Stimulated activated naive CD8-positive, alpha-beta T cell treated with anti-CD3 and anti-CD28 coated beads, Interleukin-15, amount 100 ng/mL, for 72 hours (primary cell): Measurements from ENCODE around the gene FAM89B.

ENCODE experiments used
- ATAC-seq: fragments of 150-1000 bp; cut with Tn5 transposase; 2 replicates; pipeline ENCODE4 v1.10.0; 2021; ENCODE audit warnings: mild to moderate bottlenecking, moderate library complexity
- DNase-seq, 2 donors: peaks; one replicate each; pipeline ENCODE4 v3.0.0; 2021 to 2022
- H3K27ac Mint-ChIP-seq, 2 donors: one replicate each; pipeline ENCODE4 v1.8.0; 2022; ENCODE audit warnings: mild to moderate bottlenecking in 2 of 2, mixed read lengths in 2 of 2, moderate library complexity in 2 of 2
- H3K27me3 Mint-ChIP-seq: one replicate; pipeline ENCODE4 v1.8.0; 2022; ENCODE audit warnings: mixed read lengths
- H3K4me1 Mint-ChIP-seq: one replicate; pipeline ENCODE4 v1.8.0; 2022; ENCODE audit warnings: mild to moderate bottlenecking, mixed read lengths
- H3K4me3 Mint-ChIP-seq, 2 donors: one replicate each; pipeline ENCODE4 v1.8.0; 2022; ENCODE audit warnings: mild to moderate bottlenecking in 2 of 2, mixed read lengths in 2 of 2, moderate library complexity in 1 of 2
- H3K9me3 Mint-ChIP-seq, 2 donors: one replicate each; pipeline ENCODE4 v1.8.0; 2022; ENCODE audit warnings: mixed read lengths in 2 of 2

Gene FAM89B

DNA sequence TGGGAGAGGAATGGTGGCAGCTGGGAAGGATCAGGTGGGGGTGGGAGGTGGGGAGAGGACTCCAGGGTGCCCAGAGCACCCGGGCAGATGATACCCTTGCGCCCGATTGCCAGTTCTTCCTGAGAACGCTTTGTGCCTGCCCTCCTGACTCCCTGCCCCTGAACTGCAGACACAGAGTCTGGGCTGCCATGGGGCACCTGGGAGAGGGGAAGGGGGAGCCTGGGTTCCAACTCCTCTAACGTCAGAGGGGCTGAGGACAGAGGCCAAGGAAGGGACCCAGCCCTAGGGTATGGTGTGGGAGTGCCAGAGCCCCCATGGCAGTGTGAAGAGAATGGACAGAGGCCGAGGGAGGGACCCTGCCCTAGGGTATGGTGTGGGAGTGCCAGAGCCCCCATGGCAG is 24.2 kb downstream of the FAM89B start:
- Mint-ChIP-seq H3K4me3 (no peak overlapping the region), H3K27ac (peak overlapping the region in 1 of 2 donors; percentile 61), H3K27me3 (no peaks in the 10 kb centered on the region)

DNA sequence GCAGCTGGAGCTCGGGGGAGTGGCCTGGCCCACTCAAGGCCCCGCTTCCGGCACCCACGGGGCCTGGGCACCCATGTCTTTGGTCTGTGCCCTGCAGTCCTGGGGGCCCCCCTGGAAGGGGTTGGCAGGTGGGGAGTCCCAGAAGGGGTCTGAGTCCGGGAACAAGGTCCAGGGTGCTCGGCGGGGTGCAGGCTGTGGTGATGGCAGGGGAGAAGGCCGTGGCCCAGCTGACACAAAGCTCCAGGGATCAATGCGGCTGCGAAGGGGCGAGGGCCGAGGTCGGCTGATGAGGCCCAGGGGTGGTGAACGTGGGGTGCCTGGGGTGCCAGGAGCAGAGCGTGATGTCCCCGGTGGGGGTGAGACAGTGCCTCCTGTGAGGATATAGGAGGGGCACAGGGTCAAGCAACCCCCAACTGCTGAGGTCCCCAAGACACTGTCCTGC is 25.9 kb downstream of the FAM89B start:
- Mint-ChIP-seq H3K9me3 (no peaks in the 10 kb centered on the region), H3K27me3 (no peaks in the 10 kb centered on the region)

More for the DNA sequence above, 24.2 kb downstream of the FAM89B start:
- DNase-seq, result no peak
- peaks cover 36% of the 10 kb centered on the region for H3K4me1 Mint-ChIP-seq
- ATAC-seq, result no peak
- H3K9me3 Mint-ChIP-seq, result no peaks in the 10 kb centered on the region

GRCh38 chr11:65599216-65599954 is 27.0 kb downstream of the FAM89B start:
- ATAC-seq, result no peak
- Mint-ChIP-seq H3K9me3 (no peaks in the 10 kb centered on the region), H3K4me3 (no peak overlapping the region), H3K27me3 (no peaks in the 10 kb centered on the region), H3K27ac (no peak overlapping the region), H3K4me1 (peaks cover 20% of the 10 kb centered on the region)
- no peak for DNase-seq

More for the DNA sequence above, 25.9 kb downstream of the FAM89B start:
- H3K4me3 Mint-ChIP-seq, result no peak overlapping the region
- DNase-seq (no peak), ATAC-seq (no peak)
- peaks cover 31% of the 10 kb centered on the region for H3K4me1 Mint-ChIP-seq
- H3K27ac Mint-ChIP-seq, result no peak overlapping the region

DNA sequence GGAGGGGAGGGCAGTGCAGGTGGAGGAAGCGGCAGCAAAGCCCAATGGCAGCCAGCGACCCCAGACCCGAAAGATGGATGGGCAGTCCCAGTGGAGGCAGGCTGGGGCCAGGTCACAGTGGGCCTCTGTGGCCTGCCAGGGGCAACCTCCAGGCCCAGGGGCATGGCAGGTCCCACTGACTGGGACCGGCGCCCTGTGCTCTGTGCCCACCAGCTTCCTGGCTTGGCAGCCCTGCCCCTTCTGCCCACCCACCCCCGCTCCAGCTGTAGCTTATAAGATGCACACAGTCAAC is 27.6 kb downstream of the FAM89B start:
- no peak for DNase-seq
- Mint-ChIP-seq H3K4me3 (no peak overlapping the region), H3K4me1 (peaks cover 17% of the 10 kb centered on the region), H3K27me3 (no peaks in the 10 kb centered on the region), H3K27ac (no peak overlapping the region), H3K9me3 (no peaks in the 10 kb centered on the region)
- ATAC-seq, result no peak

DNA sequence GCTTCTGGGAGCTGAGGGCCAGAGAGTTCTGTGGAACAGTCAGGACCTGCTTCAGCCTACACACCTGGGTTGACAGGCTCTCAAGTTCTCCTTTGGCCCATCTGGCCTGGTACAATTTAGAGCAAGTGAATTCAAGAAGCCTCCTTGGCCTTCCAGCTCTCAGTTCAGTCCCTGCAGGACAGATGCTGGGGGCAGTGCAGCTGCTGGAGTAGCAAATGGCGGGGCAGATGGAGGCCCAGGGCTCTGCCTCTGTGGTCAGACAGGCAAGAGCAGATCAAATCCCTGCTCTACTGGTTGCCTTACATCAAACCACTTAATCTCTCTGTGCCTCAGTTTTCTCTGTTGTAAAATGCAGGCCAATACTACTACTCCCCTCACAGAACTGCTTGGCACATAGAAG is 31.9 kb downstream of the FAM89B start:
- no peak for ATAC-seq
- H3K27me3 Mint-ChIP-seq, result no peaks in the 10 kb centered on the region
- no peak for DNase-seq
- peak overlapping the region; percentile 19 to 86 for H3K27ac Mint-ChIP-seq
- no peaks in the 10 kb centered on the region for H3K9me3 Mint-ChIP-seq
- peaks cover 11% of the 10 kb centered on the region for H3K4me1 Mint-ChIP-seq
- H3K4me3 Mint-ChIP-seq, result no peak overlapping the region

DNA sequence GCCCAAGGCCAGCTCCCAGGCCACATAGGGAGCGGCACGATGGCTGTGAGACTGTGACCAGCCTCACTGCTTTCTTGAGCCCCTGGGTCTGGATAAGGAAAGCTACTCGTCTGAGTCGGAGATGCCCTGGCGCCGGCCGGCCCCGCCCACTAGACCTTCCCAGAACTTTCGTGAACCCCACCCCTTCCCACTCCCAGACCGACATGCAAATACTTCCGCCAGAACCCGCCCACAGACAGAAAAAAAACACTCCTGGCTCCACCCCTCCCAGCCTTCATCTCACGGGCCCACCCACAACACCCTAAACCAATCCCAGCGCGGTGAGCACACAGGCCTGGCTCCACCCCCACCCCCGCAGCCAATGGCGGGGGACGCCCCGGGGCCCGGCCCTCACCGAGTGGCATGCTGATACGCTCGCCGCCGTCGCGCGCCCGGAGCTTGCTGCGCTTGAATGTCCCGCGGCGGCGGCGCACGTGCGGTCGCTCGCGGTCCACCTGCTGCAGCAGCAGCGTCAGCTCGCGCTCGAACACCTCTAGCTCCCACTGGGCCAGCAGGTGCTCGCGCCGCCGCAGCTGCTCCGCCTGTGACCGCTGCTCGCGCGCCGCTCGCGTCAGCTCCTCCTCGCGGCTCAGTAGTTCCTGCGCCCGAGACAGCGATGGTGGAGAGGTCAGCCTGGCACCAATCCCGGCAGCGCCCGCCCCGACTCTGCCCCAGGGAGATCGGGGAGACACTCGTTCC is 34.7 kb downstream of the FAM89B start:
- Mint-ChIP-seq H3K9me3 (no peaks in the 10 kb centered on the region), H3K4me1 (peaks cover 38% of the 10 kb centered on the region), H3K27ac (no peak overlapping the region), H3K27me3 (no peaks in the 10 kb centered on the region), H3K4me3 (no peak overlapping the region)
- DNase-seq, result no peak
- peak; percentile 66 for ATAC-seq

GRCh38 chr11:65607614-65608426 is 35.5 kb downstream of the FAM89B start:
- DNase-seq (no peak), ATAC-seq (no peak)
- H3K9me3 Mint-ChIP-seq, result no peaks in the 10 kb centered on the region
- peak overlapping the region in 1 of 2 donors; percentile 54 for H3K27ac Mint-ChIP-seq
- H3K27me3 Mint-ChIP-seq, result no peaks in the 10 kb centered on the region
- no peak overlapping the region for H3K4me3 Mint-ChIP-seq
- H3K4me1 Mint-ChIP-seq, result peaks cover 46% of the 10 kb centered on the region

GRCh38 chr11:65609229-65609628 is 36.9 kb downstream of the FAM89B start:
- Mint-ChIP-seq H3K27ac (peak overlapping the region in 1 of 2 donors; percentile 89), H3K9me3 (no peaks in the 10 kb centered on the region), H3K27me3 (no peaks in the 10 kb centered on the region), H3K4me3 (peak overlapping the region in 1 of 2 donors; percentile 16), H3K4me1 (peaks cover 53% of the 10 kb centered on the region)
- no peak for DNase-seq
- no peak for ATAC-seq

GRCh38 chr11:65609665-65610064 is 37.3 kb downstream of the FAM89B start:
- peak overlapping the region in 1 of 2 donors; percentile 13 for H3K27ac Mint-ChIP-seq
- ATAC-seq (no peak), DNase-seq (no peak)
- H3K27me3 Mint-ChIP-seq, result no peaks in the 10 kb centered on the region
- peaks cover 53% of the 10 kb centered on the region for H3K4me1 Mint-ChIP-seq
- no peaks in the 10 kb centered on the region for H3K9me3 Mint-ChIP-seq
- no peak overlapping the region for H3K4me3 Mint-ChIP-seq

DNA sequence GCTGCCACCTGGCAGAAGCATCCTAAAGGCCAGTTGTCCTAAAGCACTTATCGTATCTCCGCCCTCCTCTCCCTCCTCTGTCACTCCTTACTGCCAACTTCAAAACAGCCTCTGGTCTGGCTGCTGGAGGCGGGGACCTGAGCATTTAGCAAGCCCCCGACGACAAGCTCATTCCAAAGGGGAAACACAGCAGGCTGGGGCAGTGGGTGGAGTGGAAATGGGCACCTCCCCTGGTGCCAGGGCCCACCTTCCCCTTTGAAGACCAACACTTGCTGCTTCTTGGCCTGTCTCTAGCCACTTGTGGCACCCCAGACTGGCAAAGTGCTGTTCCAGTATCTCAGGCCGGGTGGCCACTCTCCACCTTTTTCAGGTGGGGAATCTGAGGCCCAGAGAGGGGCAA is 38.1 kb downstream of the FAM89B start:
- Mint-ChIP-seq H3K27ac (peak overlapping the region in 1 of 2 donors; percentile 80), H3K9me3 (no peaks in the 10 kb centered on the region), H3K4me3 (peak overlapping the region; percentile 98 to 99), H3K4me1 (peaks cover 53% of the 10 kb centered on the region), H3K27me3 (no peaks in the 10 kb centered on the region)
- no peak for DNase-seq
- ATAC-seq, result no peak

DNA sequence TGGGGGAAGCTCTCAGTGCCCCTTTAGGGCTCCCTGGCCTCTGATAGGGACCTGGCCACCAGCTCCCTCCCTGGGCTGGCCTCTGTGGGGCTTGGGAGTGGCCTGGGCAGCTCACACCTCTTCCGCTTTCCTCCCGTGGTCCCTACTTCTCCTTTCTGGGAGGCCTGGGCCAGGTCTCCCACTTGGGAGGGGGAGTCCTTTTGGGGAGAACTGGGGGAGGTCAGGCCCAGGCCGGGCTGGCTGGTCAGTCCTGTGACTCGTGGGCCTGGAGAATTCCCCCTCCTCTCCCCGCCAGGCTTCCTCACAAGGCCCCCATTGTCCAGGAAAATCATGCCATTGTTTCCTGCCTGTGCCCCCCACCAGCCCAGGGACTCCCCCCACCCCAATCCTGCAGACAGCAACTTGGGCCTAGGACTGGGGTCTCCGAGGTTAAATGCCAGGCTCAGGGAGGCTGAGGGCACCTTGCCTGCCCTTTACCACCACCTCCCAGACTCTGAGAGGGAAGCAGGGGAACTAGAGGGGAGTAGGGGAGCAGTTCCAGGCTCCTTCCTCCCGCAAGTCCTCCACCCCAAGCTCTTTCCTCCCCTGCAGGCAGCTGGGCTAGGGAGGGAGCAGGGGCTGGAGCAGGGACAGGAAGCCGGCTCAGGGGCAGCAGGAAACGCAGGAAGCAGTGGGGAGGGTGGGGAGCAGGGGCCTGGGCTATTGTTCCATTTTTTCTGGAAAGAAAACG is 38.9 kb downstream of the FAM89B start:
- Mint-ChIP-seq H3K4me1 (peaks cover 53% of the 10 kb centered on the region), H3K4me3 (peak overlapping the region; percentile 98 to 99), H3K27me3 (no peaks in the 10 kb centered on the region), H3K9me3 (no peaks in the 10 kb centered on the region), H3K27ac (peak overlapping the region in 1 of 2 donors; percentile 80)
- ATAC-seq (no peak), DNase-seq (no peak)

DNA sequence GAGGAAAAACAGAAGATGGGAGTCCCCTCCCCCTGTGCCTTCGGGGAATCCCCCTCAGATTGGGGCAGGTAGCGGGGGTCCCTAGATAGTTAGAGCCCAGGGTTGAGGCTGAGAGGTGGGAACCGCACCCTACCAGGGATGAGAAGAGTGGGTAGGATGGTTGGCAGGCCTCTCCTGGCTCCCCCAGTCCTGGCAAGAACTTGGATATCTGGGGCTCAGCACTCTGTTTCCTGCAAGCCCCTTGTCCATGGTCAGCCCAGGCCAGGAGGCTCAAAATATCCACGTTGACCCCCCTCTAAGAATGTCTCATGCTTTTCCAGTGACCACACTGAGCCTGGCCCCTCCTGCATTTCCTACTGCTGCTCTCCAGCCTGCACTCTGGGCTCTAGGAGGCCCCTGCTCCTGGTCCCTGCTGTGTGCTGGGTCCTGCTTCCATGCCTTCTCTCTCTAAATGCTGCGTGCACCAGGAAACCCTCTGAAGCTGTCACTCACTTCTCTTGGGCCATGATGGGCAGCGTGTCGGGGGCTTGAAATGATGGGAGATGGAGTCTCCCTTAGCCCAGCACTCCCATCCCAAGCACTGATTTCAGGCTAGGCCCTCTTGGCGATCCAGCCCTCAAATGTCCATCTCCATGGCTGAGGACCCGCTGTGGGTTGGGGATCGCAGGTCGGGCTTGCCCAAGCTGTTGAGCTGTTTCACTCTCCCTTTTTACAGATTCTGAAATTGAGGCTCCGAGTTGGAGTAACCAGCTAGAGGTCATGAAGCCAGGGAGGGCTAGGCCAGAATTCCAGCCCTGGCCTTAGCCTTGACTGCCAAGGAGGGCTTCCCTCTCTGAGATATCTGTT is 39.6 kb downstream of the FAM89B start:
- no peak for DNase-seq
- ATAC-seq, result no peak
- no peaks in the 10 kb centered on the region for H3K9me3 Mint-ChIP-seq
- peaks cover 57% of the 10 kb centered on the region for H3K4me1 Mint-ChIP-seq
- no peaks in the 10 kb centered on the region for H3K27me3 Mint-ChIP-seq
- H3K27ac Mint-ChIP-seq, result peak overlapping the region; percentile 91 to 95
- peak overlapping the region; percentile 98 to 99 for H3K4me3 Mint-ChIP-seq

DNA sequence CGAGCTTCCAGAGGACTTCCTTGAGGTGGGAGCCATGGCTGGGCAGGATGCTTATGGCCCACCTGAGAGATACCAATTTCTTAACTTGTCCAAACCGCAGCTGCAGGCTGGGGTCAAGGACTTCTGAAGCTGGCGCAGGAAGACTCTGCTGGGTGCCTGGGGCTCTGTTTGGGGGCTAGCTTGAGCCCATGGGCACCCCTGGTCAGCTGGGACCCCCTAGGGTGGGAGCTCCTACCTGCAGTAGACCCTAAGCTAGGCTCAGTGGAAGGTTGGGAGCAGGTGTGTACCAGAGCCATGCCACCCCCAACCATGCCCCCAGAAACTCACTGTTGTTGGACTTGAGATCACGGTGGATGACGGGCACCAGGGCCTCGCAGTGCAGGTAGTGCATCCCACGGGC is 40.4 kb downstream of the FAM89B start:
- Mint-ChIP-seq H3K9me3 (no peaks in the 10 kb centered on the region), H3K4me3 (peak overlapping the region; percentile 98 to 99), H3K4me1 (peaks cover 64% of the 10 kb centered on the region), H3K27ac (peak overlapping the region; percentile 33 to 93), H3K27me3 (no peaks in the 10 kb centered on the region)
- DNase-seq (no peak), ATAC-seq (no peak)

- peak overlapping the region; percentile 98 to 99 for H3K4me3 Mint-ChIP-seq
- no peaks in the 10 kb centered on the region for H3K9me3 Mint-ChIP-seq
- peaks cover 70% of the 10 kb centered on the region for H3K4me1 Mint-ChIP-seq
- DNase-seq (no peak), ATAC-seq (no peak)
- peak overlapping the region; percentile 33 to 93 for H3K27ac Mint-ChIP-seq
- H3K27me3 Mint-ChIP-seq, result no peaks in the 10 kb centered on the region
These were observed 41.0 kb downstream of the FAM89B start for GRCh38 chr11:65613091-65613928.
